ENCODE data around the gene ARHGEF25.

ARHGEF25 gene

GRCh38 chr12:57610554-57611107, 604 bp upstream of the ARHGEF25 start:
- TF ChIP-seq CTCF (IDR thresholded peaks at IDR 0.05; ENCODE audit: low read depth, low read length): no peak
- peak overlapping the region; percentile 61 for H3K4me3 ChIP-seq (ENCODE audit: low read depth, low read length)

- peak overlapping the region; percentile 61 for H3K4me3 ChIP-seq (ENCODE audit: low read depth, low read length)
Measured at GRCh38 chr12:57611827-57612710, 834 bp downstream of the ARHGEF25 start.

DNA sequence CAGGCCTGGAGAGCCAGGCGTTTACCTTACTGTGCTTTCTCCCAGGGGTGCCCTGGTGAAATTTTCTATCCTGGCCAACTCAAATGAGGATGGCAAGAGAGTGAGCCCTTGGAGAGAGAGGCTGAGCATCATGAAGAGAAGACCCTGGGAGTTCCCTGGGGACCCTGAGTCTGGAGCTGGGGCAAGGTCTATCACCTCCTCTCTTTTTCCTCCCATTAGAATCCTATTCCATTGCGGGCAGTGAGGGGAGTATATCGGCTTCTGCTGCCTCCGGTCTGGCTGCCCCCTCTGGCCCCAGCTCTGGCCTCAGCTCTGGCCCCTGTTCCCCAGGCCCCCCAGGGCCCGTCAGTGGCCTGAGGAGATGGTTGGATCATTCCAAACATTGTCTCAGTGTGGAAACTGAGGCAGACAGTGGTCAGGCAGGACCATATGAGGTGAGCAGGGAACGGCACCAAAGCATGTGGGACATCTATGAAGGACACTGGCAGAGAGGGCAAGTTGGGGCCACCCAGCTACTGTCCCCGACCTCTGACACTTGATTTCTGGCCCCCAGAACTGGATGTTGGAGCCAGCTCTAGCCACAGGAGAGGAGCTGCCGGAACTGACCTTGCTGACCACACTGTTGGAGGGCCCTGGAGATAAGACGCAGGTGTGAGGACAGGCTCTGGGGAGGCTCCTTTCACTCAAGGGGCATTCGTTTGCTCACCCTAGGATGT, 1.6 kb downstream of the ARHGEF25 start:
- TF ChIP-seq CTCF (IDR thresholded peaks at IDR 0.05; ENCODE audit: low read depth, low read length): no peak
- no peak overlapping the region for H3K4me3 ChIP-seq (ENCODE audit: low read depth, low read length)

More at GRCh38 chr12:57611827-57612710, 834 bp downstream of the ARHGEF25 start:
- no peak for TF ChIP-seq CTCF (IDR thresholded peaks at IDR 0.05; ENCODE audit: low read depth, low read length)

DNA sequence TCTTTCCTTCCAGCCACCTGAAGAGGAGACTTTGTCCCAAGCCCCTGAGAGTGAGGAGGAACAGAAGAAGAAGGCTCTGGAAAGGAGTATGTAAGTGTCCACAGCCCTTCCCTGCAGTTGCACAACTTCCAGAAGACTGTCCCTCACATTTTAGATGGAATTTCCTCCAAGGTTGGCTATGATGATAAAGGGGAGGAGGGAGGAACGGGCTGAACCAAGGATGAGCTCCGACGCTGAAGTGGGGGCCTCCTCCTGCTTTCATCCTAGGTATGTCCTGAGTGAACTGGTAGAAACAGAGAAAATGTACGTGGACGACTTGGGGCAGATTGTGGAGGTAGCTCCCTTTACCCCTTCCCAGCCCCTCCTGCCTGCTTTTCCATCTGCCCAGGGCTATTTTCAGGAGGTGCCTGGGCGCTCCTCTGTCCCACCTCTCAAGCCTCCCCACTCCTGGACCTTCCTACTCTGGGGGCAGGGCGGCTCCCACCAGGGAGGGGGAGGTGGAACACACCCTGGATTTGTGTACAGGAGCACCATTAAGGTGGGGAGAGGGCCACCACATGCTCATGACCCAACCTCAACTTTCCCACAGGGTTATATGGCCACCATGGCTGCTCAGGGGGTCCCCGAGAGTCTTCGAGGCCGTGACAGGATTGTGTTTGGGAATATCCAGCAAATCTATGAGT, 2.3 kb downstream of the ARHGEF25 start:
- no peak for TF ChIP-seq CTCF (IDR thresholded peaks at IDR 0.05; ENCODE audit: low read depth, low read length)
- H3K4me3 ChIP-seq (ENCODE audit: low read depth, low read length): no peak overlapping the region

DNA sequence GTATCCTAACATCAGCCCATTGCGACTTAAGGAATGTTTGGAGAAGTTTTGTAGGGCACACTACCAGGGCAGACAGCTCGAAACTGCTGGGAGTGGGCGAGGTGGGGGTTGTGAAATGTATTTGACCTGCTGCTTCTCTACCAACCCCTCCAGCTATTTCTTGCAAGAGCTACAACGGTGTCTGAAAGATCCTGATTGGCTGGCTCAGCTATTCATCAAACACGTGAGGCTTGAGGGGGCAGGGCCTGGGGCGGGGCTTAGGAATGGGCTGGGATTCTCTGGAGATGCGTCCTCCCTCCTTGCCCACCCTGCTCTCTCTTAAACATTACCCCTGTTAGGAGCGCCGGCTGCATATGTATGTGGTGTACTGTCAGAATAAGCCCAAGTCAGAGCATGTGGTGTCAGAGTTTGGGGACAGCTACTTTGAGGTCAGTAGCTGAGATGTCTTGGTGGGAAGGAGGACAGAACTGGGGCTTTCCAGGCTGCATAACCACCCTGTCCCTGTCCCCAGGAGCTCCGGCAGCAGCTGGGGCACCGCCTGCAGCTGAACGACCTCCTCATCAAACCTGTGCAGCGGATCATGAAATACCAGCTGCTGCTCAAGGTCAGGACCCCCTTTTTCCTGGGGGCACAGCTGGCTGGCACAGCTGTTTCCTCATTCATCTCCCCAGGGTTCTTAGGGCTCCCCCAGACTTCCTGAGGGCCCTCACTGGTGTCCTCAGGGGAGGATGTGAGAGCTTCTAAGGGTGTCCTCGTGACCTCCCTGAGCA, 3.1 kb downstream of the ARHGEF25 start:
- H3K4me3 ChIP-seq (ENCODE audit: low read depth, low read length): no peak overlapping the region
- no peak for TF ChIP-seq CTCF (IDR thresholded peaks at IDR 0.05; ENCODE audit: low read depth, low read length)

DNA sequence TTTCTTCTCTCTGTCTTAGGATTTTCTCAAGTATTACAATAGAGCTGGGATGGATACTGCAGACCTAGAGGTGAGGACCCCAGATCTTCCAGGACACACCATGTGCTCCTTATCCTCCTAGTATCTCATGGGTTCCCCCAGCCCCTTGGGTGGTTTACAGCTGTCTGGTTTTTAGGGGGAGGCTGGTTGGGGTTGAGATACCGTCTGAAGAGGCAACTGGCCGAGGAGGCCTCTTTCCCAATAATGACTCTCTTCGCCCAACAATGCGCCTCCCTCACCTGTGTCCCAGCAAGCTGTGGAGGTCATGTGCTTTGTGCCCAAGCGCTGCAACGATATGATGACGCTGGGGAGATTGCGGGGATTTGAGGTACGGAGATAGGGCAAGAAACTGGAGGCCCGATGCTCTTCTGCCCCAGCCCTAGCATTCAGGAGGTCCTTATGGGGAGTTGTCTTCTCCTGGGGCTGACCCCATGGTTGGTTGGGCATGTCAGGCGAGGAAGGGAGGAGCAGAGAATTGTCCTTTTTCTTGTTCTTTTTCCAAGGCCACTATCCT, 3.8 kb downstream of the ARHGEF25 start:
- H3K4me3 ChIP-seq (ENCODE audit: low read depth, low read length): no peak overlapping the region
- TF ChIP-seq CTCF (IDR thresholded peaks at IDR 0.05; ENCODE audit: low read depth, low read length): no peak
